Measurements from ENCODE around the gene ABCA13.
"Not testable (repeated sequence)": the region's sequence is repeated elsewhere in the genome, so short reads cannot be mapped to it uniquely, and the experiment has no call there.

ABCA13 gene

GRCh38 chr7:48171202-48171601 is at the start of gene ABCA13:
Gene ABCA13, plus strand, starts transcription at chr7:48171458. Its CDS starts 26 bp downstream, at chr7:48171484.
- in situ Hi-C loops (cut with HindIII; ENCODE audit: low sequenced_read_pairs), result no loop called here

DNA sequence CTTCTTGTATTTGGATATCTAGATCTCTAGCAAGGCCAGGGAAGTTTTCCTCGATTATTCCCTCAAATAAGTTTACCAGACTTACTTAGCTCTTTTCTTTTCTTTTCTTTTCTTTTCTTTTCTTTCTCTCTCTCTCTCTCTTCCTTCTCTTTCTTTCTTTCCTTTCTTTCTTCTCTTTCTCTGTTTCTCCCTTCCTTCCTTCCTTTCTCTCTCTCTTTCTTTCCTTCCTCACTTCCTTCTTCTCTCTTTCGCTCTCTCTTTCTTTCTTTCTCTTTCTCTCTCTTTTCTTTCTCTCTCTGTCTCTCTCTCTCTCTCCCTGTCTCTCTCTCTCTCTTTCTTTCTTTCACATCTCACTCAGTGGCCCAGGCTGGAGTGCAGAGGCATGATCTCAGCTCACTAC is 45.2 kb upstream of the ABCA13 start:
- in situ Hi-C loops (cut with HindIII; ENCODE audit: low sequenced_read_pairs), result no loop called here

DNA sequence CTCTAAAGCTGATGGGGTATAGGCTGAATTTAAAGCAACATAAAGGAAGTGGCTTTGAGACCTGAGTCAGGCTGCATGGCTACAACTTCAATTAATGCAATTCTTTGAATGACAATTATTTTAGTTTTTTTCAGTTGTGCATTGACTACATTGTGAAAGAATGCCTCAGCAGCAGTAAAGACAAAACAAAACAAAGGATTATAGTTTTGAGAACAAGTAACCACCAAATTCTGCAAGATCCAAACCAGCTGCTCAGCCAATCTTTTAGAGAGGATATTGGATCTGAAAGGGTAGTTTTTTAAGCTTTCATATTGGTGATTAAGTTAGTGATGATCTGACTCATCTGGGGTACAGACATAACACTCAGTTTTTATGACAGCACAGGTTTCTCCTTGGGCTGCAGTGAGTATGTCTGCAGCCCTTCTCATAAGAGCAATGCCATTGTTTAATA is 40.6 kb upstream of the ABCA13 start:
- in situ Hi-C loops (cut with HindIII; ENCODE audit: low sequenced_read_pairs), result no loop called here

DNA sequence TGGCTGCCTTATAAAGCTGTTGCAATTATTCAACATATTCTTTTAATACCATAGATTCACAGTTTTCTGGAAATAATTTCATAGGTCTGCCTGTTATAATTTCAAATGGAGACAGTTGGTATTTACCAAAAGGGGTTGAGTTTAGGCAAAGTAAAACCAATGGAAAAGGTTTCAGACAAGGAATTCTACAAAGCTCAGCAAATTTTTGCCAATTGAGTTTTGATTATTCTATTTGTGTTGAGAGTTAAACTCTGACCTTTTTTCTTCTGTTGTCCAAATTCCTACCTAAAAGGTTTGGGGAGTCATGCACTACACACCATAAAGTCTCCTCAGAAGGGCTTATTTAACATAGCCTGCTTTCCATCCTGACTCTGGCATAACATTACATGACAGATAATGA is 38.5 kb upstream of the ABCA13 start:
- in situ Hi-C loops (cut with HindIII; ENCODE audit: low sequenced_read_pairs), result no loop called here

GRCh38 chr7:48139459-48139858 is 31.8 kb upstream of the ABCA13 start:
- in situ Hi-C loops (cut with HindIII; ENCODE audit: low sequenced_read_pairs), result no loop called here

DNA sequence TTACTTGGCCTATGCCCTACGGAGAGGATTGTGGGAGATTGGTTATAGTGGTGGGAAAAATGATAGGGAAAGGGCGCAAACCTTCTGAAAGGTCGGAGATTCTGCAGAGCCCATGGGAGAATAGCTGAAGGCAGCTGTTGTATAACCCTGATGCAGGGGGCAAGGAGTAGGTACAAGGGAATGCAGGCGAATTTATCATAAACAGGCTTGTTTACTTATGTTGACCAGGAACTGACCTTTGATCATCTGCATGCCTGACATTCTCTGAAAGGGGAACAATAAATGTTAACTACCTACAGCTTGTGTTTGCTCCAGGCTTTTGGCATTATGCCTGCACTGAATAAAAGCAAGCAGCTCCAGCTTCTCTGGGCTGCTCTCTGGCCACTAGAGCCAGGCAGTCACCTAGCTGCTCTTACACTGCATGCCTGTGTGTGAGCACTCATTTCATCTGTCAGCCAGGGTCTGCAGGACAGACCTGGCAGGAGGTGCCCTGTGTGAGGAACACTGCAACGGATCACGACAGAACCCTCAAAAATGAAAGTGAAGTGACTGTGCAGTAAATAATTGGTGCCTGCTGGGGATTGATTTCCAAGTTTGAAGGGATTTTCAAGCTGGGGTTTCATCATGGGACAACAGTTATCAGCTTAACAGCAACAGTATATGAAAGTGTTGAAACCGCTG is 31.1 kb upstream of the ABCA13 start:
- in situ Hi-C loops (cut with HindIII; ENCODE audit: low sequenced_read_pairs), result no loop called here

- in situ Hi-C loops (cut with HindIII; ENCODE audit: low sequenced_read_pairs), result no loop called here
These were observed 29.7 kb upstream of the ABCA13 start for GRCh38 chr7:48141521-48141920.

DNA sequence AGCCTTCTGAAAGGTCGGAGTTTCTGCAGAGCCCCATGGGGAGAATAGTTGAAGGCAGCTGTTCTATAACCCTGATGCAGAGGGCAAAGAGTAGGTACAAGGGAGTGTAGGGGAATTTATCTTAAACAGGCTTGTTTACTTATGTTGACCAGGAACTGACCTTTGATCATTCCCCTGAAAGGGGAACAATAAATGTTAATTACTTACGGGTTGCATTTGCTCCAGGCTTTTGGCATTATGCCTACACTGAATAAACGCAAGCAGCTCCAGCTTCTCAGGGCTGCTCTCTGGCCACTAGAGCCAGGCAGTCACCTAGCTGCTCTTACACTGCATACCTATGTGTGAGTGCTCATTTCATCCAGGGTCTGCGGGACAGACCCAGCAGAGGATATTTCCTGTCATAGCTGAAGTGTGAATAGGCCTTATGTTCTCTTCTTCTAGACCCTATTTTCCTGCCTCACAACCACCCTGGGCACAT is 26.9 kb upstream of the ABCA13 start:
- in situ Hi-C loops (cut with HindIII; ENCODE audit: low sequenced_read_pairs), result no loop called here

DNA sequence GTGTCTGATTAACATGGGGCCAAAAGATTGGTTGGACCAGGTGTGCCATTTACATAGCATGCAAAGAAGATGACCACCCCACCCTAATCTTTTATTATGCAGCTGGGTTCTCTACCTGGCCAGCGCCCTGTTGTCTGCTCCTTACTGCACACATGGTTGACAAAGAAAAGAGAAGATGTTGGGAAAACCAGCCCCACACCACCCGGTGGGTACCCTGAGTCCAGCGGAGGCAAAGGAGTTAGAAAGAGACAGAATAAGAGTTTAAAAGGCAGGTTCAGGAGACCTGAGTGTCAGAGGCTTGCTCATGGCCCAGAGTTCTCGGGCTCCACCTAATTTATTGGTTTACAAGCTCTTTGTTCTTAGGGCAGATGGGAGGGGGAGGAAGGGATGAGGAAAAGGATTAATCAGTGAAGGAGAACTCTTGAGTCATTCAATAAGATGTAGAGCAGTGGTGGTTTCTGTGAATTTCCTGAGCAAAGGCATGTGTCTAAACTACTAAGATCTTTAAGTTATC is 24.1 kb upstream of the ABCA13 start:
- in situ Hi-C loops (cut with HindIII; ENCODE audit: low sequenced_read_pairs), result no loop called here

GRCh38 chr7:48147690-48148089 is 23.6 kb upstream of the ABCA13 start:
- in situ Hi-C loops (cut with HindIII; ENCODE audit: low sequenced_read_pairs), result not testable (repeated sequence)

DNA sequence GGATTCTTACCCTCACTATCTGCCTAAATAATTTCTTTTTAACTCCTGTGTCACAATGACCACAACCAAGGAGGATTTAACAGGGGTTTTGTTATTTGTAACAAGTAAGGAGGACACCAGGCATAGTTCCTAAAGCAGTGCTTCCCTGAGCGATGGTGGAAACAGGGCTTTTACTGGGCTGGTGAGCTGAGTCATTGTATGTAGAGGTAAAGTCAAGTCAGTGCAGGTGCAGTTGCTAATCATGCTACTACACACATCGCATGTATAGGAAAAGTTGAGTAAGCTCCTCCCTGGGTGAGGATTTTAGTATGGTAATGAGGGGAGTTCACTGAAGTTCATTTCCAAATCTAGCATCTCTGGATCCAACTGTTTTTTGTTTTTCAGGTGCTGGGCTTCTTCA is 22.9 kb upstream of the ABCA13 start:
- in situ Hi-C loops (cut with HindIII; ENCODE audit: low sequenced_read_pairs), result no loop called here

DNA sequence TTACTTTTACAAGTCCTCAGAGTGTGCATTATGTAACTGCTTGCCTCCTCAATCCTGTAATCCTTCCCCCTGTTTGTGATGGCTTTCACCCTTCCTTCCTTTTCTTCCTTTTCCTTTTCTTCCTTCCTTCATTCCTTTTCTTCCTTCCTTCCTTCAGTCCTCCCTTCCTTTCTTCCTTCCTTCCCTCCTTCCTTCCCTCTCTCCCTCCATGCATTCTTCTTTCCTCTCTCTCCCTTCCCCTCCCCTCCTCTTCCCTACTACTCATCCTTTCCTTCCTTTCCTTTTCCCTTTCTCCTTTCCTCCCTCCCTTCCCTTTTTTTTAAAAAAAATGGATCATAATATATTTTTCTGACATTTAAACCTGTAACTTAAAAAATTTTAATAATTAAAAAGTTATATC is 22.2 kb upstream of the ABCA13 start:
- in situ Hi-C loops (cut with HindIII; ENCODE audit: low sequenced_read_pairs), result no loop called here

DNA sequence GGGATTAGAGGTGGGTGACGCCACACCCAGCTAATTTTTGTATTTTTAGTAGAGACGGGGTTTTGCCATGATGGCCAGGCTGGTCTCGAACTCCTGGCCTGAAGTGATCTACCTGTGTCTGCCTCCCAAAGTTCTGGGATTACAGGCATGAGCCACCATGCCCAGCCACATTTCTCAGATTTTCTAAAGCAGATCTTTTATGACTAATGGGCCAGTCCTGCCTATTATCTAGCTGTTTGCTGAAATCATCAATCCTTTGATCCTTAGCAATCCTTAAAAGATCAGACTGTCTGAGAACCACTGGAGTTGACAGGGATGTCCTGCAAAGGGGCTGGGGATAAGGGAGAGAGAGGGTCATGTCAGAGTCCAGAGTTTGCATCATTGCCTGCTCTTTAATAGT is 21.2 kb upstream of the ABCA13 start:
- in situ Hi-C loops (cut with HindIII; ENCODE audit: low sequenced_read_pairs), result no loop called here

- in situ Hi-C loops (cut with HindIII; ENCODE audit: low sequenced_read_pairs), result no loop called here
These were observed 16.4 kb upstream of the ABCA13 start for GRCh38 chr7:48154792-48155413.

- in situ Hi-C loops (cut with HindIII; ENCODE audit: low sequenced_read_pairs), result no loop called here
These were observed 12.9 kb upstream of the ABCA13 start for GRCh38 chr7:48158404-48158803.

GRCh38 chr7:48161407-48162125 is 9.7 kb upstream of the ABCA13 start:
- in situ Hi-C loops (cut with HindIII; ENCODE audit: low sequenced_read_pairs), result no loop called here

- in situ Hi-C loops (cut with HindIII; ENCODE audit: low sequenced_read_pairs), result no loop called here
These were observed 6.1 kb upstream of the ABCA13 start for GRCh38 chr7:48165157-48165556.

GRCh38 chr7:48168159-48168558 is 3.1 kb upstream of the ABCA13 start:
- in situ Hi-C loops (cut with HindIII; ENCODE audit: low sequenced_read_pairs), result no loop called here

DNA sequence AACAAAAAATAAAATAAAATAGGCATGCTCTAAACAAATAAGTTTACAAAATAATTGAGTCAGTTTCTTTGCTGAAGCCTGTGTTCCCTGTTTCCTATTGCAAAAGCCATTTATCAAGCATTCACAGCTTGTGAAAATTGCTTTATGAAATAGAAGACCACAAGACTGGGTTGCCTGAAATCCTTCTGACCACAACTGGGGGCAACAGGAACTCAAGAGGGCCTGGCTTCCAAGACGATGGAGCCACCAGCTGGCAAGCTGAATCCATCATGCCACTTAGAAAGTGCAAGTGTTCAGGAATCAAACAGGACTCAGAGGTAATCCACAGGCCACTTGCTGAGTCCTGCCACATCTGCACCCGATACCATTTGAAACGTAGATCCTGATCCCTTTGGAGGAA is 752 bp upstream of the ABCA13 start:
- in situ Hi-C loops (cut with HindIII; ENCODE audit: low sequenced_read_pairs), result no loop called here

DNA sequence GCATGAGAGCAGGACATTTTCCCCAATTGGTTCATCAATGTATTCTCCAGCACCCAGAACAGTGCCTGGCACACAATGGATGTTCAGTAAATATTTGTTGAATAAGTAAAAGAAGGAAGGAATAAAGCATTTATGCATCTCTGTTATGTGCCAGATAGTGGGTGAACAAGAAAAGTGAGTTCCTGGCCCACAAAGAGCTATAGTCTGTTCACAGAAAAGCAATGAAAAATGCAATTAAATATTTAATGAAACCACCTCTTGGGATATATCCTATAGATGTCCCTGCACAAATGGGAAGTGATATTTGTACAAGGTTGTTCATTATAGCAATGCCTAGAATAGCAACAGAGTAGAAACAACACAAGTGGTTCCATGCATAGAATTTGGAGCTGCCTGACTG is 2.1 kb downstream of the ABCA13 start:
- in situ Hi-C loops (cut with HindIII; ENCODE audit: low sequenced_read_pairs), result no loop called here

DNA sequence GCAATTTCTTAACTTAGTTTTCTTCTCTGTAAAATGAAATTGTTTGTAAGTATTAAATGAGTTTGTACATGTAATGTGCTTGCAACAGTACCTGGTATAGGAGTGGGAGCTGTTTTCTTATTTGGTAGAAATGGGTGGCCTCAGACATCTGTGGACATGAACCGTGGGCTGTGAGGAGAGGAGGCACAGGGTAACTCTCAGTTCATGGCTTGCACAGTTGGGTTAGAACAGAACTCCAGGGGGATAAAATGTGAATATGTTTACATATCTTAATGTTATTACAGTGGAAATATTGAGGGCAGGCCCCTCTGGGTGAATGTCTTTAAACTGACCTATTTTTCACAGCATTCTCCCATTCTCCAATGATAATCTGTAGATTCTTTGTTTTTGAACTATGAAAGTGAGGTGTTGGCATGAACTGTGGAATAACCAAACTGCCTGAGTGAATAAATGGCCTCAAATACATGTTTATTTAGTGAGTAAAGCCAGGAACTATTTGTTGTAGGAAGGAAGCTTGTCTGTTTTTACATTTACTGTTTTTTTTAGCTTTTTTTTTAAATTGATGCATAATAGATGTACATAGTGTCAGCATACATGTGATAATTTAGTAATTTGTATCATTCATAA is 2.6 kb downstream of the ABCA13 start:
- in situ Hi-C loops (cut with HindIII; ENCODE audit: low sequenced_read_pairs), result no loop called here

All from DLD1 (cell line).